ENCODE measurements around the gene DCST1.
A peak's percentile ranks its signal among the peaks of the same experiment; 100 is the strongest.

Gene DCST1

GRCh38 chr1:155077758-155078445, 44.3 kb downstream of the DCST1 start:
- DNase-seq = no peak

- peak; percentile 64 for DNase-seq
These were observed 45.0 kb downstream of the DCST1 start, which contains the start of gene EFNA3 for GRCh38 chr1:155078469-155079209. Gene EFNA3 (plus strand): TSS chr1:155078837. CDS start chr1:155078942, 105 bp downstream.

GRCh38 chr1:155079210-155079486, 45.5 kb downstream of the DCST1 start:
- DNase-seq = no peak

GRCh38 chr1:155079487-155080311, 46.1 kb downstream of the DCST1 start:
- DNase-seq = no peak

- peak; percentile 92 for DNase-seq
These were observed 46.9 kb downstream of the DCST1 start for GRCh38 chr1:155080312-155081228.

- DNase-seq = peak; percentile 17
These were observed 48.1 kb downstream of the DCST1 start for GRCh38 chr1:155081472-155082300.

- no peak for DNase-seq
These were observed 48.9 kb downstream of the DCST1 start for GRCh38 chr1:155082301-155083051.

- no peak for DNase-seq
These were observed 49.5 kb downstream of the DCST1 start for GRCh38 chr1:155083052-155083541.

GRCh38 chr1:155083865-155084721, 50.5 kb downstream of the DCST1 start:
- no peak for DNase-seq

- DNase-seq = peak; percentile 97
These were observed 51.3 kb downstream of the DCST1 start for GRCh38 chr1:155084722-155085503.

- no peak for DNase-seq
These were observed 52.0 kb downstream of the DCST1 start for GRCh38 chr1:155085504-155086127.

GRCh38 chr1:155086128-155086741, 52.6 kb downstream of the DCST1 start:
- DNase-seq = no peak

GRCh38 chr1:155086856-155087535, 53.4 kb downstream of the DCST1 start:
- DNase-seq = no peak

- peak; percentile 77 for DNase-seq
These were observed 57.7 kb downstream of the DCST1 start for GRCh38 chr1:155091071-155092051.

GRCh38 chr1:155092131-155092530, 58.5 kb downstream of the DCST1 start:
- DNase-seq = no peak

- DNase-seq = no peak
These were observed 59.0 kb downstream of the DCST1 start for GRCh38 chr1:155092641-155093040.
